ENCODE measurements around the gene MRPL2.

The MRPL2 gene

GRCh38 chr6:43040542-43041257, 18.5 kb downstream of the MRPL2 start:
- no peak for DNase-seq (ENCODE audit: low read depth, low spot score)
- TF ChIP-seq, protein P1, sequence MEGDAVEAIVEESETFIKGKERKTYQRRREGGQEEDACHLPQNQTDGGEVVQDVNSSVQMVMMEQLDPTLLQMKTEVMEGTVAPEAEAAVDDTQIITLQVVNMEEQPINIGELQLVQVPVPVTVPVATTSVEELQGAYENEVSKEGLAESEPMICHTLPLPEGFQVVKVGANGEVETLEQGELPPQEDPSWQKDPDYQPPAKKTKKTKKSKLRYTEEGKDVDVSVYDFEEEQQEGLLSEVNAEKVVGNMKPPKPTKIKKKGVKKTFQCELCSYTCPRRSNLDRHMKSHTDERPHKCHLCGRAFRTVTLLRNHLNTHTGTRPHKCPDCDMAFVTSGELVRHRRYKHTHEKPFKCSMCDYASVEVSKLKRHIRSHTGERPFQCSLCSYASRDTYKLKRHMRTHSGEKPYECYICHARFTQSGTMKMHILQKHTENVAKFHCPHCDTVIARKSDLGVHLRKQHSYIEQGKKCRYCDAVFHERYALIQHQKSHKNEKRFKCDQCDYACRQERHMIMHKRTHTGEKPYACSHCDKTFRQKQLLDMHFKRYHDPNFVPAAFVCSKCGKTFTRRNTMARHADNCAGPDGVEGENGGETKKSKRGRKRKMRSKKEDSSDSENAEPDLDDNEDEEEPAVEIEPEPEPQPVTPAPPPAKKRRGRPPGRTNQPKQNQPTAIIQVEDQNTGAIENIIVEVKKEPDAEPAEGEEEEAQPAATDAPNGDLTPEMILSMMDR (IDR thresholded peaks at IDR 0.05; ENCODE audit: low read depth, low read length): no peak
- H3K4me3 ChIP-seq (ENCODE audit: low read depth, low read length): no peak overlapping the region
- in situ Hi-C loops (cut with HindIII; ENCODE audit: low sequenced_read_pairs): no loop called here

GRCh38 chr6:43038727-43039126, 20.5 kb downstream of the MRPL2 start:
- DNase-seq (ENCODE audit: low read depth, low spot score): no peak
- no peak overlapping the region for H3K4me3 ChIP-seq (ENCODE audit: low read depth, low read length)
- in situ Hi-C loops (cut with HindIII; ENCODE audit: low sequenced_read_pairs): no loop called here
- TF ChIP-seq, protein P1 (IDR thresholded peaks at IDR 0.05; ENCODE audit: low read depth, low read length): no peak

DNA sequence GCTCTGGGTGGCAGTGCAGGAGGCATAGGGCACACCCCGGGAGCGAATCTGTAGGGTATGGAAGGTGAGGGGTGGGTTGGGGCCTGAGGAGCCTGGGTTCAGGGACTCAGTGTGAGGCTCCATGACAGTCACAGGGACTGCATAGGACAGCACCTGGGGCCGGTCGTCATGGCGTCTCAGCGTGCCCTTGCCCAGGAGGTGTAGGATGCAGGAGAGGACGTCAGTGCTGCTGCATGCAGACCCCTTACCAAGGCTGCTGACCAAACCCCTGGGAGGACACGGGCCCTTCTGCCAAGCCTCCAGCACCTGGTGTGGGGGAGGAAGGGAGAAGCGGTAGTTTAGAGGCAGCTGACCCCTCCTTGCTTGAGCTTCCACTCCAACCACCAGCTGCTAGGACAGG, 21.5 kb downstream of the MRPL2 start:
- no peak overlapping the region for H3K4me3 ChIP-seq (ENCODE audit: low read depth, low read length)
- no peak for DNase-seq (ENCODE audit: low read depth, low spot score)
- TF ChIP-seq, protein P1 (IDR thresholded peaks at IDR 0.05; ENCODE audit: low read depth, low read length): no peak
- in situ Hi-C loops (cut with HindIII; ENCODE audit: low sequenced_read_pairs): no loop called here

- DNase-seq (ENCODE audit: low read depth, low spot score): no peak
- H3K4me3 ChIP-seq (ENCODE audit: low read depth, low read length): no peak overlapping the region
- TF ChIP-seq, protein P1 (IDR thresholded peaks at IDR 0.05; ENCODE audit: low read depth, low read length): no peak
- in situ Hi-C loops (cut with HindIII; ENCODE audit: low sequenced_read_pairs): no loop called here
These were observed 22.0 kb downstream of the MRPL2 start for GRCh38 chr6:43037197-43037596.

DNA sequence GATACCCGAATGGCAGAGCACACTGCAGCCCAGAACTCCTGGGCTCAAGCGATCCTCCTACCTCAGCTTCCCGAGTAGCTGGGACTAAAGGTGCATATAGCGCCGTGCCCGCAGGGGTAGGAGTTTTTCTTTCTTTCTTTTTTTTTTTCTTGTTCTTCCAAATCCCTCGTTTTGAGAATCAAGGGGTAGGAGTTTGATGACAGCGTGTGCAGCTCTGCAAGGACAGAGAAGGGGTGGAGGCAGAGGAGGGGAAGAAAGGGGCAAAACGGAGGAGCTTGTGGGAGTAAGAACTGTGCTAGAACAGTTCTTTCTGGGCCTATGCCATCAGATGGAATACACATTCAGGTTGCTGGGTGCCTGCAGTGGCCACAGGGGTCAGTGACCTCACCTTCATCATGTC, 22.5 kb downstream of the MRPL2 start:
- in situ Hi-C loops (cut with HindIII; ENCODE audit: low sequenced_read_pairs): no loop called here
- DNase-seq (ENCODE audit: low read depth, low spot score): no peak
- no peak overlapping the region for H3K4me3 ChIP-seq (ENCODE audit: low read depth, low read length)
- TF ChIP-seq, protein P1 (IDR thresholded peaks at IDR 0.05; ENCODE audit: low read depth, low read length): no peak

GRCh38 chr6:43035495-43036194, 23.6 kb downstream of the MRPL2 start:
- in situ Hi-C loops (cut with HindIII; ENCODE audit: low sequenced_read_pairs): no loop called here
- TF ChIP-seq, protein P1 (IDR thresholded peaks at IDR 0.05; ENCODE audit: low read depth, low read length): no peak
- no peak for DNase-seq (ENCODE audit: low read depth, low spot score)

More at GRCh38 chr6:43035495-43036194, 23.6 kb downstream of the MRPL2 start:
- no peak overlapping the region for H3K4me3 ChIP-seq (ENCODE audit: low read depth, low read length)
